HEK293 (cell line): ENCODE data around the gene ATF1.

Source experiments
- GLIS1 ChIP-seq: fragments of 450-650 bp; formaldehyde crosslinking; IDR thresholded peaks from 2 replicates; pipeline ENCODE4 v1.5.1; 2016; ENCODE audit warnings: missing biosample characterization, missing genetic modification characterization
- ZNF146 ChIP-seq: fragments of 450-650 bp; formaldehyde crosslinking; IDR thresholded peaks from 2 replicates; pipeline ENCODE4 v1.5.1; 2016; ENCODE audit warnings: missing biosample characterization, missing genetic modification characterization
- ZNF157 ChIP-seq: fragments of 450-650 bp; formaldehyde crosslinking; IDR thresholded peaks from 2 replicates; pipeline ENCODE4 v1.5.1; 2016; ENCODE audit warnings: missing biosample characterization, missing genetic modification characterization
- ZNF16 ChIP-seq: fragments of 450-650 bp; formaldehyde crosslinking; IDR thresholded peaks from 2 replicates; pipeline ENCODE4 v1.5.1; 2016; ENCODE audit warnings: low read depth, missing biosample characterization, missing genetic modification characterization
- ZNF169 ChIP-seq: fragments of 450-650 bp; formaldehyde crosslinking; IDR thresholded peaks from 2 replicates; pipeline ENCODE4 v1.5.1; 2016; ENCODE audit warnings: missing biosample characterization, missing genetic modification characterization
- ZNF202 ChIP-seq: fragments of 450-650 bp; formaldehyde crosslinking; IDR thresholded peaks from 2 replicates; pipeline ENCODE4 v1.5.1; 2016; ENCODE audit warnings: missing biosample characterization, missing genetic modification characterization, borderline replicate concordance
- ZNF423 ChIP-seq: fragments of 450-650 bp; formaldehyde crosslinking; IDR thresholded peaks from 2 replicates; pipeline ENCODE4 v1.5.1; 2016; ENCODE audit warnings: missing biosample characterization, missing genetic modification characterization
- ZNF48 ChIP-seq: fragments of 450-650 bp; formaldehyde crosslinking; IDR thresholded peaks from 2 replicates; pipeline ENCODE4 v1.5.1; 2016; ENCODE audit warnings: missing biosample characterization, missing genetic modification characterization
- ZNF549 ChIP-seq: fragments of 450-650 bp; IDR thresholded peaks from 2 replicates; pipeline ENCODE4 v1.5.1; 2018; ENCODE audit warnings: missing biosample characterization, missing genetic modification characterization, mild to moderate bottlenecking, inconsistent platforms, moderate library complexity
- ZNF558 ChIP-seq: fragments of 450-650 bp; formaldehyde crosslinking; IDR thresholded peaks from 2 replicates; pipeline ENCODE4 v1.5.1; 2016; ENCODE audit warnings: missing biosample characterization, missing genetic modification characterization
- ZNF624 ChIP-seq: fragments of 450-650 bp; formaldehyde crosslinking; IDR thresholded peaks from 2 replicates; pipeline ENCODE4 v1.5.1; 2017; ENCODE audit warnings: missing biosample characterization, missing genetic modification characterization
- ZNF629 ChIP-seq: fragments of 450-650 bp; formaldehyde crosslinking; IDR thresholded peaks from 2 replicates; pipeline ENCODE4 v1.5.1; 2017; ENCODE audit warnings: missing biosample characterization, missing genetic modification characterization
- ZNF664 ChIP-seq: fragments of 450-650 bp; formaldehyde crosslinking; IDR thresholded peaks from 2 replicates; pipeline ENCODE4 v1.5.1; 2016; ENCODE audit warnings: missing biosample characterization, missing genetic modification characterization
- ZNF677 ChIP-seq: fragments of 450-650 bp; IDR thresholded peaks from 2 replicates; pipeline ENCODE4 v1.5.0; 2018; ENCODE audit warnings: missing biosample characterization, mild to moderate bottlenecking, missing genetic modification characterization, moderate library complexity
- ZNF843 ChIP-seq: fragments of 450-650 bp; formaldehyde crosslinking; IDR thresholded peaks from 2 replicates; pipeline ENCODE4 v1.5.1; 2016; ENCODE audit warnings: missing biosample characterization, missing genetic modification characterization
- TF ChIP-seq, protein P1 (sequence below): fragments of 450-650 bp; formaldehyde crosslinking; IDR thresholded peaks from 2 replicates; pipeline ENCODE4 v1.5.1; 2017; ENCODE audit warnings: missing biosample characterization, missing genetic modification characterization
- TF ChIP-seq, protein P2 (sequence below): fragments of 450-650 bp; formaldehyde crosslinking; IDR thresholded peaks from 2 replicates; pipeline ENCODE4 v1.5.1; 2016; ENCODE audit warnings: missing biosample characterization, missing genetic modification characterization
- TF ChIP-seq, protein P3 (sequence below): fragments of 450-650 bp; formaldehyde crosslinking; IDR thresholded peaks from 2 replicates; pipeline ENCODE4 v1.5.1; 2016; ENCODE audit warnings: missing biosample characterization, missing genetic modification characterization
- TF ChIP-seq, protein P4 (sequence below): fragments of 450-650 bp; formaldehyde crosslinking; IDR thresholded peaks from 2 replicates; pipeline ENCODE4 v1.5.1; 2016; ENCODE audit warnings: missing biosample characterization, missing genetic modification characterization
- TF ChIP-seq, protein P5 (sequence below): fragments of 450-650 bp; formaldehyde crosslinking; IDR thresholded peaks from 2 replicates; pipeline ENCODE4 v1.5.1; 2016; ENCODE audit warnings: missing biosample characterization, missing genetic modification characterization
- TF ChIP-seq, protein P6 (sequence below): fragments of 450-650 bp; formaldehyde crosslinking; IDR thresholded peaks from 2 replicates; pipeline ENCODE4 v1.5.1; 2017; ENCODE audit warnings: missing biosample characterization, missing genetic modification characterization

Gene ATF1

DNA sequence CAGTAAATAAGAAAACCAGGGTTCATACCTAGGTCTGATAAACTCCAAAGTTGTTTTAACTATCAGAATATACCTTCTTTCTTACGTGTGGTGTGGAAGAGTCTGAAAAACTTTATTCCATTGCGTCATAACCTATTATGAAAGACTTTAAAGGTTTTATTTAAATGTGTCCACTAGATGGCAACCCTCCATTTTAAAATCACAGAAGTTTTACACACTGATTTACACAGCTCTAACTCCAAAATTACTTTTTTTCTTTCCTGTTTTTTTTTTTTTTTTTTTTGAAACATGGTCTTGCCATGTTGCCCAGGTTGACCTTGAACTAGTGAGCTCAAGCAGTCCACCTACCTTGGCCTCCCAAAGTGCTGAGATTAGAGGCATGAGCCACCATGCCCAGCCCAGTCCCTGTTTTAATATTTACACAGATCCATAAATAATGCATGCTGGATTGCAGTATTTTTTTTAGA, 61.5 kb downstream of the ATF1 start (continued):
- no peak for TF ChIP-seq ZNF16 (tag by site-specific recombination)
- no peak for TF ChIP-seq ZNF146 (tag by site-specific recombination)
- TF ChIP-seq, protein P1, sequence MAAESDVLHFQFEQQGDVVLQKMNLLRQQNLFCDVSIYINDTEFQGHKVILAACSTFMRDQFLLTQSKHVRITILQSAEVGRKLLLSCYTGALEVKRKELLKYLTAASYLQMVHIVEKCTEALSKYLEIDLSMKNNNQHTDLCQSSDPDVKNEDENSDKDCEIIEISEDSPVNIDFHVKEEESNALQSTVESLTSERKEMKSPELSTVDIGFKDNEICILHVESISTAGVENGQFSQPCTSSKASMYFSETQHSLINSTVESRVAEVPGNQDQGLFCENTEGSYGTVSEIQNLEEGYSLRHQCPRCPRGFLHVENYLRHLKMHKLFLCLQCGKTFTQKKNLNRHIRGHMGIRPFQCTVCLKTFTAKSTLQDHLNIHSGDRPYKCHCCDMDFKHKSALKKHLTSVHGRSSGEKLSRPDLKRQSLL (tag by site-specific recombination) = no peak
- TF ChIP-seq ZNF202 (tag by site-specific recombination) = no peak
- no peak for TF ChIP-seq ZNF624 (tag by site-specific recombination)
- TF ChIP-seq, protein P2, sequence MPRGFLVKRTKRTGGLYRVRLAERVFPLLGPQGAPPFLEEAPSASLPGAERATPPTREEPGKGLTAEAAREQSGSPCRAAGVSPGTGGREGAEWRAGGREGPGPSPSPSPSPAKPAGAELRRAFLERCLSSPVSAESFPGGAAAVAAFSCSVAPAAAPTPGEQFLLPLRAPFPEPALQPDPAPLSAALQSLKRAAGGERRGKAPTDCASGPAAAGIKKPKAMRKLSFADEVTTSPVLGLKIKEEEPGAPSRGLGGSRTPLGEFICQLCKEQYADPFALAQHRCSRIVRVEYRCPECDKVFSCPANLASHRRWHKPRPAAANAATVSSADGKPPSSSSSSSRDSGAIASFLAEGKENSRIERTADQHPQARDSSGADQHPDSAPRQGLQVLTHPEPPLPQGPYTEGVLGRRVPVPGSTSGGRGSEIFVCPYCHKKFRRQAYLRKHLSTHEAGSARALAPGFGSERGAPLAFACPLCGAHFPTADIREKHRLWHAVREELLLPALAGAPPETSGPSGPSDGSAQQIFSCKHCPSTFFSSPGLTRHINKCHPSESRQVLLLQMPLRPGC (tag by site-specific recombination) = no peak
- TF ChIP-seq, protein P3, sequence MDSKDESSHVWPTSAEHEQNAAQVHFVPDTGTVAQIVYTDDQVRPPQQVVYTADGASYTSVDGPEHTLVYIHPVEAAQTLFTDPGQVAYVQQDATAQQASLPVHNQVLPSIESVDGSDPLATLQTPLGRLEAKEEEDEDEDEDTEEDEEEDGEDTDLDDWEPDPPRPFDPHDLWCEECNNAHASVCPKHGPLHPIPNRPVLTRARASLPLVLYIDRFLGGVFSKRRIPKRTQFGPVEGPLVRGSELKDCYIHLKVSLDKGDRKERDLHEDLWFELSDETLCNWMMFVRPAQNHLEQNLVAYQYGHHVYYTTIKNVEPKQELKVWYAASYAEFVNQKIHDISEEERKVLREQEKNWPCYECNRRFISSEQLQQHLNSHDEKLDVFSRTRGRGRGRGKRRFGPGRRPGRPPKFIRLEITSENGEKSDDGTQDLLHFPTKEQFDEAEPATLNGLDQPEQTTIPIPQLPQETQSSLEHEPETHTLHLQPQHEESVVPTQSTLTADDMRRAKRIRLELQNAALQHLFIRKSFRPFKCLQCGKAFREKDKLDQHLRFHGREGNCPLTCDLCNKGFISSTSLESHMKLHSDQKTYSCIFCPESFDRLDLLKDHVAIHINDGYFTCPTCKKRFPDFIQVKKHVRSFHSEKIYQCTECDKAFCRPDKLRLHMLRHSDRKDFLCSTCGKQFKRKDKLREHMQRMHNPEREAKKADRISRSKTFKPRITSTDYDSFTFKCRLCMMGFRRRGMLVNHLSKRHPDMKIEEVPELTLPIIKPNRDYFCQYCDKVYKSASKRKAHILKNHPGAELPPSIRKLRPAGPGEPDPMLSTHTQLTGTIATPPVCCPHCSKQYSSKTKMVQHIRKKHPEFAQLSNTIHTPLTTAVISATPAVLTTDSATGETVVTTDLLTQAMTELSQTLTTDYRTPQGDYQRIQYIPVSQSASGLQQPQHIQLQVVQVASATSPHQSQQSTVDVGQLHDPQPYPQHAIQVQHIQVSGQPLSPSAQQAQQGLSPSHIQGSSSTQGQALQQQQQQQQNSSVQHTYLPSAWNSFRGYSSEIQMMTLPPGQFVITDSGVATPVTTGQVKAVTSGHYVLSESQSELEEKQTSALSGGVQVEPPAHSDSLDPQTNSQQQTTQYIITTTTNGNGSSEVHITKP = peak; percentile 68
- TF ChIP-seq ZNF664 (tag by site-specific recombination) = no peak
- no peak for TF ChIP-seq ZNF558 (tag by site-specific recombination)
- TF ChIP-seq ZNF843 (tag by site-specific recombination) = no peak
- TF ChIP-seq, protein P4, sequence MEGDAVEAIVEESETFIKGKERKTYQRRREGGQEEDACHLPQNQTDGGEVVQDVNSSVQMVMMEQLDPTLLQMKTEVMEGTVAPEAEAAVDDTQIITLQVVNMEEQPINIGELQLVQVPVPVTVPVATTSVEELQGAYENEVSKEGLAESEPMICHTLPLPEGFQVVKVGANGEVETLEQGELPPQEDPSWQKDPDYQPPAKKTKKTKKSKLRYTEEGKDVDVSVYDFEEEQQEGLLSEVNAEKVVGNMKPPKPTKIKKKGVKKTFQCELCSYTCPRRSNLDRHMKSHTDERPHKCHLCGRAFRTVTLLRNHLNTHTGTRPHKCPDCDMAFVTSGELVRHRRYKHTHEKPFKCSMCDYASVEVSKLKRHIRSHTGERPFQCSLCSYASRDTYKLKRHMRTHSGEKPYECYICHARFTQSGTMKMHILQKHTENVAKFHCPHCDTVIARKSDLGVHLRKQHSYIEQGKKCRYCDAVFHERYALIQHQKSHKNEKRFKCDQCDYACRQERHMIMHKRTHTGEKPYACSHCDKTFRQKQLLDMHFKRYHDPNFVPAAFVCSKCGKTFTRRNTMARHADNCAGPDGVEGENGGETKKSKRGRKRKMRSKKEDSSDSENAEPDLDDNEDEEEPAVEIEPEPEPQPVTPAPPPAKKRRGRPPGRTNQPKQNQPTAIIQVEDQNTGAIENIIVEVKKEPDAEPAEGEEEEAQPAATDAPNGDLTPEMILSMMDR = peak; percentile 60; the same call in 1 of the 2 replicates
- TF ChIP-seq, protein P5, sequence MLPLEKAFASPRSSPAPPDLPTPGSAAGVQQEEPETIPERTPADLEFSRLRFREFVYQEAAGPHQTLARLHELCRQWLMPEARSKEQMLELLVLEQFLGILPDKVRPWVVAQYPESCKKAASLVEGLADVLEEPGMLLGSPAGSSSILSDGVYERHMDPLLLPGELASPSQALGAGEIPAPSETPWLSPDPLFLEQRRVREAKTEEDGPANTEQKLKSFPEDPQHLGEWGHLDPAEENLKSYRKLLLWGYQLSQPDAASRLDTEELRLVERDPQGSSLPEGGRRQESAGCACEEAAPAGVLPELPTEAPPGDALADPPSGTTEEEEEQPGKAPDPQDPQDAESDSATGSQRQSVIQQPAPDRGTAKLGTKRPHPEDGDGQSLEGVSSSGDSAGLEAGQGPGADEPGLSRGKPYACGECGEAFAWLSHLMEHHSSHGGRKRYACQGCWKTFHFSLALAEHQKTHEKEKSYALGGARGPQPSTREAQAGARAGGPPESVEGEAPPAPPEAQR (tag by site-specific recombination) = no peak
- TF ChIP-seq ZNF423 = no peak
- no peak for TF ChIP-seq GLIS1 (tag by site-specific recombination)
- no peak for TF ChIP-seq ZNF48 (tag by site-specific recombination)
- no peak for TF ChIP-seq ZNF157
- peak; percentile 95 for TF ChIP-seq ZNF629 (tag by site-specific recombination)
- no peak for TF ChIP-seq ZNF169 (tag by site-specific recombination)
- TF ChIP-seq ZNF677 (tag by site-specific recombination) = no peak
- TF ChIP-seq ZNF549 = no peak
- TF ChIP-seq, protein P6, sequence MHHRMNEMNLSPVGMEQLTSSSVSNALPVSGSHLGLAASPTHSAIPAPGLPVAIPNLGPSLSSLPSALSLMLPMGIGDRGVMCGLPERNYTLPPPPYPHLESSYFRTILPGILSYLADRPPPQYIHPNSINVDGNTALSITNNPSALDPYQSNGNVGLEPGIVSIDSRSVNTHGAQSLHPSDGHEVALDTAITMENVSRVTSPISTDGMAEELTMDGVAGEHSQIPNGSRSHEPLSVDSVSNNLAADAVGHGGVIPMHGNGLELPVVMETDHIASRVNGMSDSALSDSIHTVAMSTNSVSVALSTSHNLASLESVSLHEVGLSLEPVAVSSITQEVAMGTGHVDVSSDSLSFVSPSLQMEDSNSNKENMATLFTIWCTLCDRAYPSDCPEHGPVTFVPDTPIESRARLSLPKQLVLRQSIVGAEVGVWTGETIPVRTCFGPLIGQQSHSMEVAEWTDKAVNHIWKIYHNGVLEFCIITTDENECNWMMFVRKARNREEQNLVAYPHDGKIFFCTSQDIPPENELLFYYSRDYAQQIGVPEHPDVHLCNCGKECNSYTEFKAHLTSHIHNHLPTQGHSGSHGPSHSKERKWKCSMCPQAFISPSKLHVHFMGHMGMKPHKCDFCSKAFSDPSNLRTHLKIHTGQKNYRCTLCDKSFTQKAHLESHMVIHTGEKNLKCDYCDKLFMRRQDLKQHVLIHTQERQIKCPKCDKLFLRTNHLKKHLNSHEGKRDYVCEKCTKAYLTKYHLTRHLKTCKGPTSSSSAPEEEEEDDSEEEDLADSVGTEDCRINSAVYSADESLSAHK = no peak
